Lung (tissue), 12 donors: ENCODE data around the gene GTF2H4. TPM values are rescaled to one million over a fixed set of nuclear protein-coding genes. Genes with fewer than 3 reads are reported as not detected.

Source experiments
- ATAC-seq: fragments of 200-7000 bp; cut with Tn5 transposase; one replicate; pipeline ENCODE4 v1.9.1; 2020; ENCODE audit warnings: moderate number of reproducible peaks; ENCODE audit not compliant: insufficient read depth, low FRiP score
- DNase-seq, 3 donors: peaks; one replicate each; pipeline ENCODE4 v3.0.0-alpha.2; 2013 to 2017
- H3K27ac ChIP-seq, 2 donors: one replicate each; pipeline ENCODE4 v1.5.1; 2013; ENCODE audit warnings: mild to moderate bottlenecking in 2 of 2, moderate library complexity in 2 of 2, control low read depth in 1 of 2, inconsistent platforms in 1 of 2, low read depth in 1 of 2, low read length in 1 of 2
- H3K27me3 ChIP-seq, 3 donors: one replicate each; pipeline ENCODE4 v1.5.1; 2013; ENCODE audit warnings: low read length in 2 of 3; ENCODE audit not compliant: control insufficient read depth in 3 of 3, insufficient read depth in 3 of 3
- H3K36me3 ChIP-seq, 4 donors: one replicate each; pipeline ENCODE4 v1.5.1; 2013; ENCODE audit warnings: low read length in 4 of 4, mild to moderate bottlenecking in 1 of 4, moderate library complexity in 1 of 4; ENCODE audit not compliant: control insufficient read depth in 4 of 4, insufficient read depth in 4 of 4
- H3K4me1 ChIP-seq, 5 donors: one replicate each; pipeline ENCODE4 v1.5.1; 2013; ENCODE audit warnings: low read length in 5 of 5, mild to moderate bottlenecking in 2 of 5, moderate library complexity in 1 of 5; ENCODE audit not compliant: control insufficient read depth in 5 of 5, insufficient read depth in 5 of 5
- H3K4me3 ChIP-seq: one replicate; pipeline ENCODE4 v1.5.1; 2013; ENCODE audit warnings: mild to moderate bottlenecking, control low read depth, moderate library complexity
- H3K9ac ChIP-seq, 2 donors: one replicate each; pipeline ENCODE4 v1.5.1; 2013; ENCODE audit warnings: low read length in 2 of 2, control low read depth in 1 of 2; ENCODE audit not compliant: insufficient read depth in 1 of 2
- H3K9me3 ChIP-seq, 4 donors: one replicate each; pipeline ENCODE4 v1.5.1; 2013; ENCODE audit warnings: low read length in 3 of 4, mild to moderate bottlenecking in 1 of 4, moderate library complexity in 1 of 4; ENCODE audit not compliant: control insufficient read depth in 4 of 4, insufficient read depth in 3 of 4
- WGBS, 2 donors: extraction: QIAGEN DNeasy Blood & Tissue Kit; methylation state at CpG; one replicate each; pipeline ENCODE4 v1.1.7; 2013; 5-methylcytosine and 5-hydroxymethylcytosine counted together
- polyA plus RNA-seq, 2 donors: library from polyadenylated mRNA; stranded (reverse); fragments of 200-250 nt; gene quantifications; one replicate each; pipeline ENCODE4 v1.2.1, GENCODE V29; 2013
- total RNA-seq, 2 donors: library from RNA; depleted of rRNA in 1 of 2; stranded (reverse); fragments of >200 nt in 1 of 2; gene quantifications; one replicate each; pipeline ENCODE4 v1.2.1, GENCODE V29; 2014 to 2021
- TF ChIP-seq, protein P1 (sequence below): IDR thresholded peaks from 2 replicates; pipeline ENCODE4 v1.5.1; 2012; ENCODE audit warnings: mild to moderate bottlenecking; ENCODE audit errors: control extremely low read depth, extremely low read depth
- donor health status: control.
- donor health status: control.
- donor health status: Bipolar disorder and iron deficiency.
- donor health status: healthy.
- donor health status: DM: yes; HTN: yes; CAD: no.

Gene GTF2H4
- total and polyA plus RNA-seq, 4 donors = 25.3 to 37.2 (median 31.1) TPM

DNA sequence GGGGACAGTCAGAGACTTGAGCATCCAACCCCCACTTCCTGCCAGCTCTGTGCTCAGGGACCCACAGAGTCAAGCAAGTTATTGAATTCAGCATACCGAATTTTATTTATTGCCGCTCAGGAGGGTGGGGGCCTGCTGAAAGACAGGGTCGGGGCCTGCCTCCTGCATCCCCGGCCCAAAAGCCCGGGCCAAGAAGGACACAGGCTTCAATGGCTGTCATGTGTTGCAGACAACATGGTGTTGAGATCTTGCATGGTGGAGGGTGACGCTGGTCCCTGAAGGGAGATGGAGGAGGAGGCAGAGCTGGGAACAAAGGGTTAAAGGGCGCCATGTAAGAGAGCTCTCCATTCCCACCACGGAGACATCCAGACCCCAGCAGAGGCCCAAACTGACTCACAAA is 23.3 kb downstream of the GTF2H4 start:
- H3K27me3 ChIP-seq = no peaks in the 10 kb centered on the region
- WGBS, 2 donors = 48 to 78% methylated on average over 8 of the region's 8 CpGs
- peaks cover 0 to 13% (median 0%) of the 10 kb centered on the region in 5 donors for H3K4me1 ChIP-seq
- no peak overlapping the region for H3K9ac ChIP-seq
- H3K36me3 ChIP-seq = peaks cover 0 to 2% (median 0%) of the 10 kb centered on the region in 4 donors
- TF ChIP-seq, protein P1, sequence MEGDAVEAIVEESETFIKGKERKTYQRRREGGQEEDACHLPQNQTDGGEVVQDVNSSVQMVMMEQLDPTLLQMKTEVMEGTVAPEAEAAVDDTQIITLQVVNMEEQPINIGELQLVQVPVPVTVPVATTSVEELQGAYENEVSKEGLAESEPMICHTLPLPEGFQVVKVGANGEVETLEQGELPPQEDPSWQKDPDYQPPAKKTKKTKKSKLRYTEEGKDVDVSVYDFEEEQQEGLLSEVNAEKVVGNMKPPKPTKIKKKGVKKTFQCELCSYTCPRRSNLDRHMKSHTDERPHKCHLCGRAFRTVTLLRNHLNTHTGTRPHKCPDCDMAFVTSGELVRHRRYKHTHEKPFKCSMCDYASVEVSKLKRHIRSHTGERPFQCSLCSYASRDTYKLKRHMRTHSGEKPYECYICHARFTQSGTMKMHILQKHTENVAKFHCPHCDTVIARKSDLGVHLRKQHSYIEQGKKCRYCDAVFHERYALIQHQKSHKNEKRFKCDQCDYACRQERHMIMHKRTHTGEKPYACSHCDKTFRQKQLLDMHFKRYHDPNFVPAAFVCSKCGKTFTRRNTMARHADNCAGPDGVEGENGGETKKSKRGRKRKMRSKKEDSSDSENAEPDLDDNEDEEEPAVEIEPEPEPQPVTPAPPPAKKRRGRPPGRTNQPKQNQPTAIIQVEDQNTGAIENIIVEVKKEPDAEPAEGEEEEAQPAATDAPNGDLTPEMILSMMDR = no peak
- H3K4me3 ChIP-seq = peak overlapping the region; percentile 20
- no peak for DNase-seq
- peaks cover 0 to 4% (median 1%) of the 10 kb centered on the region in 4 donors for H3K9me3 ChIP-seq
- H3K27ac ChIP-seq = peak overlapping the region in 1 of 2 donors; percentile 72
- ATAC-seq = no peak

GRCh38 chr6:30931969-30932645 is 24.1 kb downstream of the GTF2H4 start, which contains the start of gene SFTA2:
TSS of gene SFTA2 (minus strand) at chr6:30932170. CDS start at chr6:30932096, 74 bp downstream.
- H3K27ac ChIP-seq = peak within 1 kb of the TSS in 1 of 2 donors; percentile 90
- DNase-seq = peak; percentile 44 to 73 (median 53)
- peak; percentile 48 for ATAC-seq

DNA sequence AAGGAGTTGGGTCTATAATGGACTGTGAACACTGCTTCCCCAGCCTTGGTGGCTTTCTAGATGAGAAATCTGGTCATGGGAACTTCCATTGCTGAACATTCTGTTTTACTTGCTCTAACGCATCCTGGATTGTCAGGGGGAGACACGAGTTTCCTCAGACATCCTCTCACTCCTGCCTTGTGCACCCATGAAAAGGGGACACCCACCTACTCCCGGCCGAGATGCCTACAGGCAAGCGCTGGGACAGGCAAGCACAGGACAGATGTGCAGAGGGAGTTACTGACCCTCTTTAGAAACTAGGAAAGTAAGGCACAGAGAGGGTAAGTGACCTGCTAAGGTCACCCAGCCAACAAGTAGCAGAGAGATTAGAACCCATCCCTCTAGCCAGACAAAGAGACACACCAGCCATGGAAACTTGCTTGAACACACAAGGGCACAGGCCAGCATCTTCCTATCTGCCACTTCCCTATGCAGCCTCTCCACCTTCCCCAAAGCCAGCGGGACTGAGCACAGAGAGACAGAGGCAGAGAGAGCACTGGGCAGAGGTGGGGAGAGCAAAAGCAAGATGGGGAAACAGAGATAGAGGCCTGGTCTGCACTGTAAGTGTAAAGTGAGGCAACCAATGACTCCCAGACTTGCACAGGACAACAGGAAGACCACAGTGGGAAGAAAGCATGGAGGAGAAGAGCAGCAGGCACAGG is 24.8 kb downstream of the GTF2H4 start:
- Histone ChIP-seq H3K4me1 (peaks cover 0 to 19% (median 0%) of the 10 kb centered on the region in 5 donors), H3K27me3 (no peaks in the 10 kb centered on the region), H3K9ac (no peak overlapping the region), H3K4me3 (no peak overlapping the region), H3K27ac (peak overlapping the region in 1 of 2 donors; percentile 90), H3K9me3 (peaks cover 0 to 4% (median 0%) of the 10 kb centered on the region in 4 donors), H3K36me3 (no peaks in the 10 kb centered on the region)
- no peak for ATAC-seq
- 72 to 85% methylated on average over 6 of the region's 6 CpGs for WGBS, 2 donors
- TF ChIP-seq, protein P1 = no peak
- DNase-seq = no peak

More at GRCh38 chr6:30931969-30932645, 24.1 kb downstream of the GTF2H4 start, which contains the start of gene SFTA2:
- TF ChIP-seq, protein P1 = no peak
- H3K9me3 ChIP-seq = peaks cover 0 to 4% (median 0%) of the 10 kb centered on the region in 4 donors
- 66 to 84% methylated on average over 7 of the region's 7 CpGs for WGBS, 2 donors
- H3K9ac ChIP-seq = no peak within 1 kb of the TSS
- H3K36me3 ChIP-seq = no peaks in the 10 kb centered on the region
- H3K4me1 ChIP-seq = peaks cover 0 to 18% (median 0%) of the 10 kb centered on the region in 5 donors
- no peaks in the 10 kb centered on the region for H3K27me3 ChIP-seq
- H3K4me3 ChIP-seq = peak within 1 kb of the TSS; percentile 20
